ENCODE measurements around the gene EPB41. TPM values are rescaled to one million over a fixed set of nuclear protein-coding genes. Genes with fewer than 3 reads are reported as not detected.

EPB41 gene
- total RNA-seq, 1 experiment from 2014 or later = 41.7 TPM

DNA sequence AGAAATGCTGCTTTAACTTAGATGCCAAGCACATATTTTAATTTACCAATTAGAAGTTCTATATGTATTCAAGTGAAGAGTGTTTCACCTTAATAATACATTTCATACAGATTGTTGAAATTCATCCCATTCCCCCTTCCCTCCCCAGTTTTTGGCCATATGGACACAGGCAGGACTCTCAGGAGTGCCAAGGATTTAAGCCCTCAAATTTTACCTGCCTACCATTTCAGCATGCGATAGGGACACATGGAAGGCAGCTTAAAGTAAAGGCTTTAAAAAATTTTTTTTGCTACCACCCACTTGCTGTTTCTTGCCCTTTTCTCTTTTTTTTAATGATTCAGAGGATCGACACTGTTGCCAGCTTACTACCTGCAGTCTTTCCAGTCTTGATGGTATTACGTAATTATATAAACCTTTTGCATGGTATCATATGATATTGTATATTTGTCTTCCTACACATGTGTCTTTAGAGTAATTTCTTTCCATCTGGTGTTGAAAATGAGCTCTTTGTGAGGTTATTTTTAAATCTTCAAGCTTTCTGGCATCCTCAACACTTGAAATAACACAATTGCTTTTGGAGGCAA lies 7.0 kb downstream of the EPB41 start:
- DNase-seq (ENCODE audit: low read depth, low spot score) = no peak
- no peak for TF ChIP-seq EZH2phosphoT487 (IDR thresholded peaks at IDR 0.05; ENCODE audit: borderline replicate concordance)
- TF ChIP-seq ZNF274 (IDR thresholded peaks at IDR 0.05; ENCODE audit: low read depth, low read length) = no peak
- no peak for TF ChIP-seq ZFX (IDR thresholded peaks at IDR 0.05)
- TF ChIP-seq SP1 (IDR thresholded peaks at IDR 0.05; ENCODE audit: low read depth) = no peak
- TF ChIP-seq JUND (IDR thresholded peaks at IDR 0.05) = no peak
- ATAC-seq = no peak
- H3K79me2 ChIP-seq (ENCODE audit: insufficient read depth, low read length) = peaks cover 12% of the 10 kb centered on the region
- H3K4me1 ChIP-seq (ENCODE audit: control insufficient read depth in 1 of 2, insufficient read depth in 2 of 2, low read length in 2 of 2) = 0 out of 4 replicates have a peak, but pooled peaks cover 0 to 1% of the 10 kb centered on the region in 2 experiments
- BruUV-seq (replicated peaks) = no TSS peak
- H3K4me3 ChIP-seq (replicated peaks in 1 of 2; ENCODE audit: low read depth in 1 of 2, low read length in 2 of 2) = no peak overlapping the region
- no peak overlapping the region for H3K27ac ChIP-seq (ENCODE audit: low read depth, low read length)
- ChIA-PET CTCF (no interaction called here), POLR2A (no interaction called here), RAD21 (ENCODE audit: low non-redundant PET in 1 of 2, low total read pairs in 2 of 2, uncharacterized antibody in 2 of 2, unreplicated experiment in 2 of 2) (no interaction called here)
- intact Hi-C loops (cut with micrococcal nuclease) = no loop called here
- no peaks in the 10 kb centered on the region for H3K36me3 ChIP-seq (ENCODE audit: control insufficient read depth in 1 of 2, insufficient read depth in 2 of 2, low read length in 2 of 2)
- no peak overlapping the region for H3K9ac ChIP-seq (ENCODE audit: low read length)
- no peak overlapping the region for H3K4me2 ChIP-seq (ENCODE audit: low read length)
- no peaks in the 10 kb centered on the region for H3K9me3 ChIP-seq (ENCODE audit: control insufficient read depth in 1 of 2, insufficient read depth in 1 of 2, low read depth in 1 of 2, low read length in 2 of 2)
- H3K9me2 ChIP-seq (ENCODE audit: insufficient read depth) = no peaks in the 10 kb centered on the region
- no peaks in the 10 kb centered on the region; the same call in 1 of the 2 replicates for H4K20me1 ChIP-seq (ENCODE audit: insufficient read depth)
- H2AFZ ChIP-seq (ENCODE audit: low read depth, low read length, poor library complexity, severe bottlenecking) = no peak overlapping the region
- H3K27me3 ChIP-seq (ENCODE audit: insufficient read depth, low read length) = no peaks in the 10 kb centered on the region

GRCh38 chr1:28925350-28925891 lies 11.1 kb downstream of the EPB41 start:
- Histone ChIP-seq H2AFZ (ENCODE audit: low read depth, low read length, poor library complexity, severe bottlenecking) (no peak overlapping the region), H3K4me1 (ENCODE audit: control insufficient read depth in 1 of 2, insufficient read depth in 2 of 2, low read length in 2 of 2) (peaks cover 0 to 10% of the 10 kb centered on the region in 2 experiments; a peak in 1 of 4 replicates), H3K4me3 (replicated peaks in 1 of 2; ENCODE audit: low read depth in 1 of 2, low read length in 2 of 2) (no peak overlapping the region), H3K9me3 (ENCODE audit: control insufficient read depth in 1 of 2, insufficient read depth in 1 of 2, low read depth in 1 of 2, low read length in 2 of 2) (no peaks in the 10 kb centered on the region), H3K9ac (ENCODE audit: low read length) (no peak overlapping the region), H3K27ac (ENCODE audit: low read depth, low read length) (no peak overlapping the region), H3K79me2 (ENCODE audit: insufficient read depth, low read length) (no peaks in the 10 kb centered on the region; the same call in 1 of the 2 replicates), H3K9me2 (ENCODE audit: insufficient read depth) (no peaks in the 10 kb centered on the region), H3K36me3 (ENCODE audit: control insufficient read depth in 1 of 2, insufficient read depth in 2 of 2, low read length in 2 of 2) (no peaks in the 10 kb centered on the region), H4K20me1 (ENCODE audit: insufficient read depth) (no peaks in the 10 kb centered on the region; the same call in 1 of the 2 replicates), H3K4me2 (ENCODE audit: low read length) (no peak overlapping the region), H3K27me3 (ENCODE audit: insufficient read depth, low read length) (no peaks in the 10 kb centered on the region)
- ChIA-PET POLR2A (no interaction called here), CTCF (no interaction called here), RAD21 (ENCODE audit: low non-redundant PET in 1 of 2, low total read pairs in 2 of 2, uncharacterized antibody in 2 of 2, unreplicated experiment in 2 of 2) (no interaction called here)
- no TSS peak for BruUV-seq (replicated peaks)
- ATAC-seq = no peak
- intact Hi-C loops (cut with micrococcal nuclease) = no loop called here
- no peak for DNase-seq (ENCODE audit: low read depth, low spot score)
- TF ChIP-seq YY1 (IDR thresholded peaks at IDR 0.05; ENCODE audit: extremely low read depth, insufficient replicate concordance, low read depth, low read length) = no peak
- no peak for TF ChIP-seq CEBPB (IDR thresholded peaks at IDR 0.05; ENCODE audit: low read depth)
- TF ChIP-seq EGR1 (IDR thresholded peaks at IDR 0.05; ENCODE audit: low read depth) = no peak
- no peak for TF ChIP-seq ELF1 (IDR thresholded peaks at IDR 0.05; ENCODE audit: borderline replicate concordance, low read depth)
- no peak for TF ChIP-seq POLR2AphosphoS5 (IDR thresholded peaks at IDR 0.05; ENCODE audit: low read depth, low read length)
- TF ChIP-seq FOSL1 (IDR thresholded peaks at IDR 0.05; ENCODE audit: low read depth) = no peak
- no peak for TF ChIP-seq EZH2 (IDR thresholded peaks at IDR 0.05)
- TF ChIP-seq REST (IDR thresholded peaks at IDR 0.05; ENCODE audit: low read depth) = no peak
- TF ChIP-seq TCF7L2 (IDR thresholded peaks at IDR 0.05; ENCODE audit: borderline replicate concordance, extremely low read depth, insufficient read depth, insufficient read length) = no peak
- no peak for TF ChIP-seq CBX3 (IDR thresholded peaks at IDR 0.05; ENCODE audit: low read depth)
- TF ChIP-seq CTCF (IDR thresholded peaks at IDR 0.05 in 2 of 3, conservative IDR thresholded peaks at IDR 0.05 in 1 of 3; ENCODE audit: borderline replicate concordance in 1 of 3, insufficient read depth in 1 of 3, low read depth in 2 of 3, low read length in 2 of 3) = no peak
- no peak for TF ChIP-seq SP1 (IDR thresholded peaks at IDR 0.05; ENCODE audit: low read depth)
